LNCaP clone FGC (cell line): ENCODE measurements around the gene CALCR.

Experiments
- DNase-seq: peaks from one replicate; pipeline ENCODE4 v3.0.0-alpha.2; 2011; ENCODE audit warnings: low read depth
- H3K4me3 ChIP-seq: 2 replicates; pipeline ENCODE4 v1.5.1; 2011; ENCODE audit warnings: mild to moderate bottlenecking, low read depth, low read length, control low read depth
- CTCF ChIP-seq: IDR thresholded peaks from 2 replicates; pipeline ENCODE4 v1.5.1; 2012; ENCODE audit warnings: mild to moderate bottlenecking; ENCODE audit not compliant: control insufficient read depth, insufficient read depth; ENCODE audit errors: extremely low read depth

CALCR gene

GRCh38 chr7:93447509-93447908 lies 127.0 kb downstream of the CALCR start:
- no peak for TF ChIP-seq CTCF
- no peak for DNase-seq
- no peak overlapping the region for H3K4me3 ChIP-seq

- H3K4me3 ChIP-seq = no peak overlapping the region
- peak; percentile 82 for TF ChIP-seq CTCF
- no peak for DNase-seq
Measured at GRCh38 chr7:93442478-93443224, 131.9 kb downstream of the CALCR start.

GRCh38 chr7:93435791-93436190 lies 138.7 kb downstream of the CALCR start:
- peak; percentile 76 for DNase-seq
- no peak for TF ChIP-seq CTCF

GRCh38 chr7:93432130-93432529 lies 142.4 kb downstream of the CALCR start:
- no peak overlapping the region for H3K4me3 ChIP-seq
- no peak for TF ChIP-seq CTCF
- no peak for DNase-seq

More at GRCh38 chr7:93435791-93436190, 138.7 kb downstream of the CALCR start:
- no peak overlapping the region for H3K4me3 ChIP-seq

- no peak for TF ChIP-seq CTCF
- DNase-seq = no peak
- H3K4me3 ChIP-seq = no peak overlapping the region
Measured at GRCh38 chr7:93430917-93431588, 143.5 kb downstream of the CALCR start.

GRCh38 chr7:93429563-93429962 lies 145.0 kb downstream of the CALCR start:
- DNase-seq = no peak
- TF ChIP-seq CTCF = no peak
- no peak overlapping the region for H3K4me3 ChIP-seq
